HG03159 (cell line): ENCODE results near the gene NUP153.
A peak's percentile ranks its signal among the peaks of the same experiment; 100 is the strongest.
"Not testable (repeated sequence)": the region's sequence is repeated elsewhere in the genome, so short reads cannot be mapped to it uniquely, and the experiment has no call there.

Experiments
- ATAC-seq: cut with Tn5 transposase; IDR thresholded peaks from one replicate; pipeline ENCODE4 v1.9.1; 2021; ENCODE audit warnings: mild to moderate bottlenecking, moderate library complexity; ENCODE audit not compliant: unreplicated experiment

NUP153 gene

GRCh38 chr6:17621003-17621402, 85.7 kb downstream of the NUP153 start:
- peak; percentile 79 for ATAC-seq

GRCh38 chr6:17615794-17616193, 90.9 kb downstream of the NUP153 start:
- no peak for ATAC-seq

- no peak for ATAC-seq
These were observed 94.7 kb downstream of the NUP153 start for GRCh38 chr6:17612048-17612447.

GRCh38 chr6:17610835-17611234, 95.9 kb downstream of the NUP153 start:
- no peak for ATAC-seq

- no peak for ATAC-seq
These were observed 100.1 kb downstream of the NUP153 start for GRCh38 chr6:17606606-17607005.

- ATAC-seq = no peak
These were observed 103.8 kb downstream of the NUP153 start for GRCh38 chr6:17602888-17603287.

GRCh38 chr6:17601386-17601703, 105.4 kb downstream of the NUP153 start:
- ATAC-seq = no peak

GRCh38 chr6:17600527-17601385, 106.0 kb downstream of the NUP153 start:
- peak; percentile 57 for ATAC-seq

GRCh38 chr6:17599877-17600526, 106.7 kb downstream of the NUP153 start, which contains the start of gene FAM8A1:
Gene FAM8A1, plus strand, starts transcription at chr6:17600302. Its CDS starts 108 bp downstream, at chr6:17600410.
- peak; percentile 82 for ATAC-seq

GRCh38 chr6:17596085-17596484, 110.6 kb downstream of the NUP153 start:
- ATAC-seq = no peak

GRCh38 chr6:17593246-17593645, 113.5 kb downstream of the NUP153 start:
- ATAC-seq = no peak

GRCh38 chr6:17591287-17591686, 115.4 kb downstream of the NUP153 start:
- no peak for ATAC-seq

GRCh38 chr6:17589406-17590096, 117.2 kb downstream of the NUP153 start:
- ATAC-seq = no peak

- ATAC-seq = no peak
These were observed 118.7 kb downstream of the NUP153 start for GRCh38 chr6:17588011-17588410.

GRCh38 chr6:17586623-17587022, 120.1 kb downstream of the NUP153 start:
- not testable (repeated sequence) for ATAC-seq

- no peak for ATAC-seq
These were observed 120.8 kb downstream of the NUP153 start for GRCh38 chr6:17585766-17586490.

GRCh38 chr6:17584241-17584803, 122.4 kb downstream of the NUP153 start:
- peak; percentile 43 for ATAC-seq

- no peak for ATAC-seq
These were observed 122.9 kb downstream of the NUP153 start for GRCh38 chr6:17583811-17584210.

- ATAC-seq = not testable (repeated sequence)
These were observed 125.4 kb downstream of the NUP153 start for GRCh38 chr6:17581282-17581681.

- peak; percentile 54 for ATAC-seq
These were observed 126.1 kb downstream of the NUP153 start for GRCh38 chr6:17580518-17581048.
